Ureter (tissue), 1 donor: Measurements from ENCODE around the gene SPDEF. TPM values are rescaled to one million over a fixed set of nuclear protein-coding genes. Genes with fewer than 3 reads are reported as not detected.

Source experiments
- DNase-seq: peaks from one replicate; pipeline ENCODE4 v3.0.0-alpha.2; 2020; ENCODE audit warnings: low spot score
- total RNA-seq: library from RNA; stranded (reverse); gene quantifications from one replicate; pipeline ENCODE4 v1.2.4, GENCODE V29; 2023
- donor health status: DM: yes; HTN: yes; CAD: no.

The SPDEF gene
- total RNA-seq, 1 donor from 2014 or later, result 3.5 TPM

DNA sequence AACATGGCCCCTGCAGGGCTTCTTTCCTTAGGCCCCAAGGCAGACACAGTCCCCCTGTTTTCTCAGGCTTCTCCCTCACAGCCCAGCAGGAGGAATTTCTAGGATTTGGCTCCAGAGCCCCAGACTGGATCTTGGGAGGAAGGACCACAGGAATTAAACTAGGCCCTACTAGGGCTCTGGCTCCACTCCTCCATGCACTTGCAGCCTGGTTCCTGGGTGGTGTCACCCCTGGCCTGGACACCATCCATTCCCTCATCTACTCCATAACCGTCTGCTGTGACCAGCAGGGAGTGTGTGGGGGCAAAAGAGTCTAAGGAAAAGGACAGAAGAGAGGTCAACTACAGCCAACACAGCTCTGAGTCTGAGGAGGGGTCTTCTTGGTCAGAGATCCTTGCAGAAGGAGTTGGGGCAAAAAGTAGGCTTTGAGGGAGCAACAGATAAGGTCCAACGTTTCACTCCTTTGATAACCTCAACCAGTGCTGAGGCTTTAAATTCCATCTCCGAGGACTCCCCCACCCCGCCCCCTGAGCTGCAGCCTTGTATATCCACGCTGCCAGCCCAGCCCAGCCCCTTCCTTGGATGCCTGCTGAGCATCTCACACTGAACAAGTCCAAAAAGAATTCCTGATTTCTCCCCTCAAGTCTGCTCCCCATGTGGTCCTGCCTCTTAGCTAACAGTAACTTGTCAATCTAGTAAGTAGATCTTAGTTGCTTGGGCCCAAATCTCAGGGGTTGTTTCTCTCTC is 27.9 kb upstream of the SPDEF start:
- no peak for DNase-seq

- DNase-seq, result no peak
These were observed 27.3 kb upstream of the SPDEF start for GRCh38 chr6:34583461-34583860.

DNA sequence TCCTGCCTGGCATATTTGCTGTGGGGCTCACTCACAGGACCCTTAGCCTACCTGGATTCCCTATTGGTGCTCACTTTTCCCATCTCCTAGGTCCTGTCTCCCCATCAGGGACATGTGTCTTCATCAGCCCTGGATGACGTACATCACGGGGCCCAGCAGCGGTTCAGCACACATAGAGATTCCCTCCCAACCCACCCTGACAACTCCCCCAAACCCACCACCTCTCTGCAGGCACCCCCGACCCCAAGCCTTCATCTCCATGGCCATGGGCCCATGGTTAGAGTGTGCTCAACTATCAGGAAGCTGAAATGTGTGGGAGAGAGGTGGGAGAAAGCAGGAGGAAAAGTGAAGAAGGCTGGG is 25.4 kb upstream of the SPDEF start:
- DNase-seq, result no peak

- no peak for DNase-seq
These were observed 24.8 kb upstream of the SPDEF start for GRCh38 chr6:34580707-34581560.

GRCh38 chr6:34578445-34579262 is 22.5 kb upstream of the SPDEF start:
- no peak for DNase-seq

GRCh38 chr6:34576286-34576955 is 20.3 kb upstream of the SPDEF start:
- DNase-seq, result no peak

DNA sequence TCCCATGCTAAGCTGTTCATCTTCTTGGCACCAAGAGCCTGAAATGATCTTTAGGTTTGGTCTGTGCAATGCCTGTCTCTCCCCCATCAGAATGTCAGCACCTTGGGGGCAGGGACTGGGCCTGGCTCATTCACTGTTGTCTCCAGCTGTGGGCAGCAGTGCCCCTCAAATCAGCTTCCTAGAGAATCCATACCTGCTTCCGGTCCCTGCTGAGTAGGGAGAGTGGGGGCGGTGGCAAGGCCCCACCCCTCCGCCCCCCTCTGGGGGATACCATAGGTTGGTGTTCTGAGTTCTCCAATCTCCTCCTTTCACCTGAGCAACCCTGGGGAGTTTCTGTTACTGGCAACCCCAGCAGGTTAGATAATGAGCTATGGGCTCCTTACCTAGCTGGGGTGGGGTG is 19.2 kb upstream of the SPDEF start:
- no peak for DNase-seq

GRCh38 chr6:34574647-34575293 is 18.6 kb upstream of the SPDEF start:
- DNase-seq, result no peak

- DNase-seq, result no peak
These were observed 17.5 kb upstream of the SPDEF start for GRCh38 chr6:34573567-34574183.

GRCh38 chr6:34572585-34572984 is 16.5 kb upstream of the SPDEF start:
- DNase-seq, result no peak

GRCh38 chr6:34572021-34572420 is 15.9 kb upstream of the SPDEF start:
- DNase-seq, result no peak

GRCh38 chr6:34571388-34571787 is 15.3 kb upstream of the SPDEF start:
- no peak for DNase-seq

DNA sequence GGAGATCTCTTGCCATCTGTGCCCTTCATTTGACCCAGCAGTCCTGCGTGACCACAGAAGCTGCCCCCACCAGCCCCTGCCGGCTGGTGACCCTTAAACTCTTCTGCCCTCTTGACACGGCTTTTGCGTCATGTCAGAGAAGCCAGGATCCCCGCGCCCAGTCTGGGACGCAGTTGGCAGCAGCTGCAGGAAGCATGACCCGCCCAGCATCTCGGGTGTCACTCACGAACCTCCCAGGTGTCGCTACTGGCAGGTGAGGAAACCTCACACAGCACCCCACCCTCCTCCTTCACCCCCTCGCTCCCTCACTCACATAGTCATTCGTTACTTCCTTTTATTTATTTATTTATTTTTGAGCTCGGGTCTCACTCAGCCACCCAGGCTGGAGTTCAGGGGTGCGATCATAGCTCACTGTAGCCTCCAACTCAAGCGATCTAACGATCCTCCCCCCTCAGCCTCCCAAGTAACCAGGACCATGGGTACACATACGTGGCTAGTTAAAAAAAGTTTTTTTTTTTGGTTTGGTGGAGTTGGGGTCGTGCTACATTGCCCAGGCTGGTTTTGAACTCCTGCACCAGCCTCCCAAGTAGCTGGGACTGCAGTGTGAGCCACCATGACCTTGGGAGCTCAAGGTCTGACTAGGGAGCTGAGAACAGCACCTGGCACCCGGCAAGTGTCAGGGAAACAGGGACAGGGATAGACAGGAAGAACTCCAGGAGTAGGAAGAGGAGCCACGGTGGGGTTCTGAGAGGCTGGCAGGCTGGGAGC is 14.1 kb upstream of the SPDEF start:
- DNase-seq, result no peak

GRCh38 chr6:34569361-34569973 is 13.3 kb upstream of the SPDEF start:
- DNase-seq, result no peak

GRCh38 chr6:34568341-34569201 is 12.4 kb upstream of the SPDEF start:
- DNase-seq, result no peak

- no peak for DNase-seq
These were observed 10.9 kb upstream of the SPDEF start for GRCh38 chr6:34566830-34567546.

DNA sequence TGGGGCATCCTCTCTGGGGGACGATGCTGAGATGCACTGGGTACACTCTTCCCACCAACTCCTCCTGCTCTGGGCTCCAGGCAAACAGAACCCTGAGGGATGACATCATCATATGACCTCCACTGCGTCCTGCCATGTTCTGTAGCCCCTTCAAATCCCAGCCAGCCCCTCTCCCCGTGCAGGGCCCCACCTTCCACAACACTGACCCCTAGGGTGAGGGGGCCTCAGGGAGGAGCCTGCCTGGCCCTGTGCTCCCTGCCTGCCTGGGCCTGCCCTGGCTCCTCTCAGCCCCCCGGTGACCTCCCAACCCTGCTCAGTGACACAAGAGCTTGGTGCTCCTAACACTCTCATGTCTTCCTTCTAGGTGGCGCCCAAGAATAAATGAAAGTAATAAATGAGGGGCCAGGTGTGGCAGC is 9.6 kb upstream of the SPDEF start:
- no peak for DNase-seq

GRCh38 chr6:34564181-34564580 is 8.1 kb upstream of the SPDEF start:
- no peak for DNase-seq
